HEK293 (cell line): ENCODE data around the gene IRAK1BP1.

Experiments
- CTCF ChIP-seq: fragments of 450-650 bp; formaldehyde crosslinking; IDR thresholded peaks from 2 replicates; pipeline ENCODE4 v1.5.1; 2016; ENCODE audit warnings: missing biosample characterization, missing genetic modification characterization
- EGR2 ChIP-seq: fragments of 450-650 bp; formaldehyde crosslinking; IDR thresholded peaks from 2 replicates; pipeline ENCODE4 v1.5.1; 2016; ENCODE audit warnings: low read depth, missing biosample characterization, missing genetic modification characterization
- SP3 ChIP-seq: fragments of 450-650 bp; formaldehyde crosslinking; IDR thresholded peaks from 2 replicates; pipeline ENCODE4 v1.5.1; 2016; ENCODE audit warnings: missing biosample characterization, missing genetic modification characterization
- TRIM28 ChIP-seq: IDR thresholded peaks from 2 replicates; pipeline ENCODE4 v1.6.1; 2011; ENCODE audit warnings: low read length, control low read depth, borderline replicate concordance
- WT1 ChIP-seq: fragments of 450-650 bp; formaldehyde crosslinking; IDR thresholded peaks from 2 replicates; pipeline ENCODE4 v1.5.1; 2016; ENCODE audit warnings: missing biosample characterization, missing genetic modification characterization
- ZBTB48 ChIP-seq: fragments of 450-650 bp; formaldehyde crosslinking; IDR thresholded peaks from 2 replicates; pipeline ENCODE4 v1.5.1; 2016; ENCODE audit warnings: missing biosample characterization, missing genetic modification characterization
- ZBTB6 ChIP-seq: fragments of 450-650 bp; formaldehyde crosslinking; IDR thresholded peaks from 2 replicates; pipeline ENCODE4 v1.5.1; 2017; ENCODE audit warnings: missing biosample characterization, missing genetic modification characterization
- ZBTB7A ChIP-seq: fragments of 450-650 bp; formaldehyde crosslinking; IDR thresholded peaks from 2 replicates; pipeline ENCODE4 v1.5.1; 2016; ENCODE audit warnings: low read depth, missing biosample characterization, missing genetic modification characterization
- ZNF112 ChIP-seq: fragments of 450-650 bp; formaldehyde crosslinking; IDR thresholded peaks from 2 replicates; pipeline ENCODE4 v1.5.0; 2017; ENCODE audit warnings: missing biosample characterization, missing genetic modification characterization
- ZNF133 ChIP-seq: fragments of 450-650 bp; formaldehyde crosslinking; IDR thresholded peaks from 2 replicates; pipeline ENCODE4 v1.5.1; 2016; ENCODE audit warnings: missing biosample characterization, missing genetic modification characterization
- ZNF146 ChIP-seq: fragments of 450-650 bp; formaldehyde crosslinking; IDR thresholded peaks from 2 replicates; pipeline ENCODE4 v1.5.1; 2016; ENCODE audit warnings: missing biosample characterization, missing genetic modification characterization
- ZNF155 ChIP-seq: fragments of 450-650 bp; formaldehyde crosslinking; IDR thresholded peaks from 2 replicates; pipeline ENCODE4 v1.5.1; 2016; ENCODE audit warnings: missing biosample characterization, missing genetic modification characterization
- ZNF157 ChIP-seq: fragments of 450-650 bp; formaldehyde crosslinking; IDR thresholded peaks from 2 replicates; pipeline ENCODE4 v1.5.1; 2016; ENCODE audit warnings: missing biosample characterization, missing genetic modification characterization
- ZNF175 ChIP-seq: fragments of 450-650 bp; formaldehyde crosslinking; IDR thresholded peaks from 2 replicates; pipeline ENCODE4 v1.5.1; 2016; ENCODE audit warnings: missing biosample characterization, missing genetic modification characterization
- ZNF239 ChIP-seq: fragments of 450-650 bp; formaldehyde crosslinking; IDR thresholded peaks from 2 replicates; pipeline ENCODE4 v1.5.1; 2016; ENCODE audit warnings: missing biosample characterization, missing genetic modification characterization
- ZNF248 ChIP-seq: fragments of 450-650 bp; formaldehyde crosslinking; IDR thresholded peaks from 2 replicates; pipeline ENCODE4 v1.5.1; 2017; ENCODE audit warnings: missing biosample characterization, missing genetic modification characterization
- ZNF266 ChIP-seq: fragments of 450-650 bp; formaldehyde crosslinking; IDR thresholded peaks from 2 replicates; pipeline ENCODE4 v1.5.1; 2016; ENCODE audit warnings: missing biosample characterization, missing genetic modification characterization, low read depth
- ZNF302 ChIP-seq: fragments of 450-650 bp; formaldehyde crosslinking; IDR thresholded peaks from 2 replicates; pipeline ENCODE4 v1.5.1; 2016; ENCODE audit warnings: missing biosample characterization, missing genetic modification characterization, low read depth
- ZNF311 ChIP-seq: fragments of 450-650 bp; formaldehyde crosslinking; IDR thresholded peaks from 2 replicates; pipeline ENCODE4 v1.5.1; 2017; ENCODE audit warnings: missing biosample characterization, missing genetic modification characterization, borderline replicate concordance
- ZNF354C ChIP-seq: fragments of 450-650 bp; formaldehyde crosslinking; IDR thresholded peaks from 2 replicates; pipeline ENCODE4 v1.5.1; 2016; ENCODE audit warnings: missing biosample characterization, missing genetic modification characterization, low read depth, borderline replicate concordance
- ZNF391 ChIP-seq: fragments of 450-650 bp; formaldehyde crosslinking; IDR thresholded peaks from 2 replicates; pipeline ENCODE4 v1.5.1; 2016; ENCODE audit warnings: low read depth, missing biosample characterization, missing genetic modification characterization, borderline replicate concordance
- ZNF449 ChIP-seq: fragments of 450-650 bp; formaldehyde crosslinking; IDR thresholded peaks from 2 replicates; pipeline ENCODE4 v1.5.1; 2017; ENCODE audit warnings: missing biosample characterization, mild to moderate bottlenecking, missing genetic modification characterization, moderate library complexity
- ZNF514 ChIP-seq: fragments of 450-650 bp; formaldehyde crosslinking; IDR thresholded peaks from 2 replicates; pipeline ENCODE4 v1.5.1; 2016; ENCODE audit warnings: missing biosample characterization, missing genetic modification characterization
- ZNF610 ChIP-seq: fragments of 450-650 bp; formaldehyde crosslinking; IDR thresholded peaks from 2 replicates; pipeline ENCODE4 v1.5.1; 2016; ENCODE audit warnings: missing biosample characterization, missing genetic modification characterization, borderline replicate concordance
- ZNF645 ChIP-seq: fragments of 450-650 bp; formaldehyde crosslinking; IDR thresholded peaks from 2 replicates; pipeline ENCODE4; 2016; ENCODE audit warnings: missing biosample characterization, missing genetic modification characterization
- ZNF654 ChIP-seq: fragments of 450-650 bp; formaldehyde crosslinking; IDR thresholded peaks from 2 replicates; pipeline ENCODE4 v1.5.1; 2016; ENCODE audit warnings: low read depth, missing biosample characterization, missing genetic modification characterization
- ZNF670 ChIP-seq: fragments of 450-650 bp; formaldehyde crosslinking; IDR thresholded peaks from 2 replicates; pipeline ENCODE4 v1.5.1; 2016; ENCODE audit warnings: missing biosample characterization, missing genetic modification characterization, low read depth
- ZNF768 ChIP-seq: fragments of 450-650 bp; formaldehyde crosslinking; IDR thresholded peaks from 2 replicates; pipeline ENCODE4 v1.5.1; 2018; ENCODE audit warnings: missing biosample characterization, mild to moderate bottlenecking, missing genetic modification characterization
- ZNF792 ChIP-seq: fragments of 450-650 bp; formaldehyde crosslinking; IDR thresholded peaks from 2 replicates; pipeline ENCODE4 v1.5.1; 2016; ENCODE audit warnings: missing biosample characterization, missing genetic modification characterization
- ZSCAN4 ChIP-seq: fragments of 450-650 bp; formaldehyde crosslinking; IDR thresholded peaks from 2 replicates; pipeline ENCODE4 v1.5.1; 2017; ENCODE audit warnings: missing biosample characterization, missing genetic modification characterization

The IRAK1BP1 gene

GRCh38 chr6:78867370-78868040 lies at the start of gene IRAK1BP1 (continued):
- peak; percentile 94 for TF ChIP-seq CTCF (tag by site-specific recombination)
- no peak for TF ChIP-seq ZNF155 (tag by site-specific recombination)
- TF ChIP-seq SP3: no peak
- peak; percentile 85; the same call in 1 of the 2 replicates for TF ChIP-seq ZNF391 (tag by site-specific recombination)
- no peak for TF ChIP-seq ZNF670 (tag by site-specific recombination)
- TF ChIP-seq ZBTB7A (tag by site-specific recombination): 0 out of 2 replicates have a peak, but pooled peaks have one; percentile 33
- TF ChIP-seq ZNF146 (tag by site-specific recombination): no peak
- no peak for TF ChIP-seq ZNF654 (tag by site-specific recombination)
- no peak for TF ChIP-seq ZNF645 (tag by site-specific recombination)
- TF ChIP-seq ZNF792: peak; percentile 60; the same call in 1 of the 2 replicates
- TF ChIP-seq TRIM28: peak; percentile 90; the same call in 1 of the 2 replicates
- no peak for TF ChIP-seq ZBTB6 (tag by site-specific recombination)
- no peak for TF ChIP-seq ZNF133 (tag by site-specific recombination)
- TF ChIP-seq ZNF449 (tag by site-specific recombination): peak; percentile 98
- TF ChIP-seq ZNF610: peak; percentile 92
- peak; percentile 35; the same call in 1 of the 2 replicates for TF ChIP-seq WT1 (tag by site-specific recombination)
- TF ChIP-seq ZNF248 (tag by site-specific recombination): no peak
- TF ChIP-seq ZSCAN4 (tag by site-specific recombination): no peak
- TF ChIP-seq ZNF157 (tag by site-specific recombination): no peak
- peak; percentile 88 for TF ChIP-seq ZBTB48 (tag by site-specific recombination)
- TF ChIP-seq ZNF266 (tag by site-specific recombination): no peak
- peak; percentile 61; the same call in 1 of the 2 replicates for TF ChIP-seq EGR2 (tag by site-specific recombination)
- TF ChIP-seq ZNF768 (tag by site-specific recombination): no peak
- no peak for TF ChIP-seq ZNF354C (tag by site-specific recombination)
- TF ChIP-seq ZNF311 (tag by site-specific recombination): no peak
- no peak for TF ChIP-seq ZNF239 (tag by site-specific recombination)
- TF ChIP-seq ZNF514 (tag by site-specific recombination): no peak
- no peak for TF ChIP-seq ZNF175
- no peak for TF ChIP-seq ZNF302 (tag by site-specific recombination)
- no peak for TF ChIP-seq ZNF112
